NK-92 (cell line): ENCODE results near the gene DLL1.

Source experiments
- DNase-seq: peaks from one replicate; lab custom pipeline; 2025; ENCODE audit not compliant: unreplicated experiment; lab: John Stamatoyannopoulos, UW

Gene DLL1

DNA sequence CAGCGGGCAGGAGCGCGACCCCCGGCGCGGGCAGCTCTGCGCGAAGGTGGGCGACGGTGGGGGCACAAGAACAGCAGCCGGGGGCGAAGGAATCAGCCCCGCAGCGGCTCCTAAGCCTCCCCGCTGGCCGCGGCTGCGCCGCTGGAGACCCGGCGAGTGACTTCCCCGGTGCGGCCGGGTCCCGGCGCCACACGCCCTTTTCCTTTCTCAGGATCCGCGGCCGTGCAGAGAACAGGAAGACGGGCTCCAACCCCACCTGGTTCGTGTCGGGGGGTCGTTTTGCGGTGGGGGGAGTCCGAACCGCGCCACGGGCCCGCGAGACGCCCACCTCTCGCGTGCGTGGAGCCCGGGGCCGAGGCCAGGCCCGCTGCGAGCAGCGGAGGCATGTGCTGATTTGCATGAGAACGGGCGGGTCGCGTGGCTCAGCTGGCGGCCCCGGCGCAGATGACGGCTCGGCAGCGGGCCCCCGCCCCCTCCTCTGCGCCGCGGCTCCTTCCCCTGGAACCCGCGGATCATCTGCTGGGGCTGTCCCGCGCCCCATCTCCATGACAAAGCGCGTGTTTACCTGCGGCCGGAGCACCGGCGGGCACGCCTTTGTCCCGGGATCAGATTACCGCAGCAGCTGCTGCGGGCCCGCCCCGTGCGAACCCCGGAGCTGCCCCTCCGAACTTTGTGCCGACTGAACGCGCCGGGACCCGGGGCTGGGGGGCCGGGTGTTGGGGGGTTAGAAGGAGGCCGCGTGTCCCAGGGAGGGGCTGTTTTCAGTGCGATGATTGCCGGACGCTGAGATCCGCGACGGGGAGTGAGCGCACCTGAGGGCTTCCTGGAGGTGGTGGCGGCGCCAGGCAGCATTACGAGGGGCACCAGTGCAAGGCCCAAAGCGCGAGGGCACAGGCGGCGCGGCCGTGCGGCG, 4.9 kb upstream of the DLL1 start:
- DNase-seq = no peak

- DNase-seq = no peak
Observed at GRCh38 chr6:170294813-170295509, 4.1 kb upstream of the DLL1 start.

GRCh38 chr6:170294298-170294730, 3.4 kb upstream of the DLL1 start:
- DNase-seq = no peak

DNA sequence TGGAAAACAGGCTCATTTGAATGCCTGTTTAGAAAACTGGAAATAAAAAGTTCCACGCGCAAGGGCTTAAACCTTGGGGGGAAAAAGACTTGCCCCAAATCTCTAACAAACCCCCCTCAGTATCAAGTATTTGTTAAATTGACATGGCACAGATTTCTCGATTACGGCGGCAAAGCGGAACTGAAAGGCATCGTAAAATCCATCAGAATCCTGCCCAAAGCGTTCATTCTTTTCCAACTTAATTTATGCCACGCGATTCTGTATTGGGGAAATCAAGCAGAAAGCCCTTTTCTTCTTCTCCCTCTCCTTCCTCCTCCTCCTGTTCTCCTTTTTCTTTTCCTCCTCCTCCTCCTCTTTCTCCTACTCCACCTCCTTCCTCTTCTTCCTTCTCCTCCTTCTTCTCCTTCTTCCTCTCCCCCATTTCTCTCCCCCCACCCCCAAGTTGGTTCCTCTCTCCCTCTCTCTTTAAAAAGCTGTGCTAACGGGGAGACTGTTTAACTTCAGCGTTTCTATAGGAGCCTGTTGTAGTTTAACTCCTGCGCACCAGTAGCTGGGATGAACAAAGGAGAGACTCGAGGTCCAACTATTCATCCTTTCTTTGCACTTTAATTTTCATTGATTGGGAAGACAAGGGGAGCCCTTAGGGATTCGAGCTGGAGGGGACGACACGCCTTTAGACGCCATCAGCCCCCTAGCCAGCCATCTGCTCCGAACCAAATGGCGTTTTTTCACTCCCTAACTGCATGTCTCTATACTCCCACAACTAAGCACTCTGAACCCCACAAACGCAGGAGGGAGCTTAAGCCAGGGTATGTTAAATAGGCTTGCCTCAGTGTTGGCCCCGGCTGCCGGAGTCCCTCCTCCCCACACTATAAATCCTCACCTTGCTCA, 2.7 kb upstream of the DLL1 start:
- no peak for DNase-seq

DNA sequence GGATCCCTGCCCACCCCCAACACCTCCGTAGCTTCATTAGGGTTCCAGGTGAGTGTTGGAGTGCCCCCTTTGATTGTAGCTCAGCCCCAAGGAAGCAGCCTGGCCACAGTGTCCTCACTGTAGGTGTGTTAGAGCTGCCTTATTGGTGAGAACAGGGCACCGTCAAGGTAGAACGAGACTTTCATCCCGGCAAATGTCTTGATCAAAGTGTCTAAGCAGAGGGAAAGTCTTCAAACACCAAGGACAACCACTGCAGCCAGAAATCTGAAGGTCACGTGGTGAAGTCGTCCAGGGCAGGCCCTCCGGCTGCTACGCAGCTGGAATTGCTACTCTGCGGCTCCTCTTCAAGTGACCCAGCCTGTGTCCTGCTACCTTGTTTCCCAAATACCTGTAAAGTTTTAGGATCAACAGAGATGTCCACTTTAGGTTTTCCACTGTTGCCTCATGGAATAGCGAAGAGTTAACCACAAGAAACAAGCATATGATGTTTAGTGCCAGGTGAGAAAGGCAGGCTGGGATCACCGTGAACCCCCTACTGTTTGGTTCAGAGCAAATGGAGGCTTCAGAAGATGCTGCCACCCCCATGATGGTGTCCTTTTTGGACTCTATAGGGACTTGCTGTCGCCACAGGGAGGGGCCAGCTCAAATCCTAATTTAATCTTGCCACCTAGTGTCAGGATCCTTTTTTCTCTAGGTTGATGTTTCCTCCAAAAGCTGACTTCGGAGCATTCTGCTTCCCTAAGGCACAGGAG, 1.7 kb upstream of the DLL1 start:
- DNase-seq = no peak

DNA sequence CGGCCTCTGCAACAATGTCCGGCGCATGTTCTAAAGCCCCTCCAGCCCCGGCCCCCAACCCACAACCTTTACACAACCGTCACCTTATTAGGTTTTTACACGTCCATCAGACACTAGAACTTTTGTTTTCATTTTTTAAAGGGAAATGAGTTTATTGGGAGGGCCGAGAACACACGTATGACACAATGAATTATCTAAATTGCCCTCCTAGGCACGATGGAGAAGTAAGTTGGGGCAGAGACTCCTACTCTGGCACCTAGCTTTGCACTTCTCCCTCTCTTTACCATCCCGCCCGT, 1.2 kb upstream of the DLL1 start:
- no peak for DNase-seq

DNA sequence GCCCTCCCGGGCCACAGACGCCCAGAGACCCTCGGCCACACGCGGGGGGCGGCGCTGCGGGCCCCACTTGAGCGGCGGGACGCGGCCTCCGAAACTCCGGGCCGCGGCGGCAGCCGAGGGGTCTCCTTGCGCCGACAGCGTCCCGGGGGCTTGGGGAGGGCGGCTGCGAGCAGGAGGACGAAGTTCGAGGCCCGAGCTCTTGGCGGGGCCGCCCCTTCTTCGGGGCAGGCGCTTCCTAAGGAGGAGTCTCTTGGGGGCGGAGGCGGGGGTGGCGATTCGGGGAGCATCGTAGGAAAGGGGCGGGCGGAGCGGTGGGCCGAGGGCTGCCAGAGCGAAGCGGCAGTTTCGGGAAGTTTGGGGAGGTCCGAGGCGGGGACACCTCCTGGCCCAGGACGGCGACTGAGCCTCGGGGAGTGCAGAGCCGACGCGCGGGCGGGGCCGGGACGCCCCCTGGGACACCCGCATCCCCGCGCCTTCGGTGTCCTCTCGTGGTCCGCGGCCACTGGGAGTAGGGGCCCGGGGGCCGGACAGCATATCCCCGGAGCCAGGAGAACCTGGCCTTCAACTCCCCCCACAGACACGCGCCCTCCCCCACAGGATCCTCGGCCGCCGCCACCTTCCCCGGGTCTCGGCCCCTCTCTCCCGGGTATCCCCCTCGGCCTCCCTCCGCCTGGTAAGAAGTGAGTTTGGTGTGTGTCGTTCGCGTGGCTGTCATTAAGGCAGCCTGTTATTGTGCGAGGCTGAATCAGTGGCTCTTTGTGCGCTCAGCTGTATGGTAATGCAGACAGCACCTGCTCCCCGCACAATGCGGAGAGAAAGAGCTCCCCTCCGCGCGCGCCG, 613 bp upstream of the DLL1 start:
- DNase-seq = no peak

GRCh38 chr6:170289951-170290295, 955 bp downstream of the DLL1 start:
- DNase-seq = no peak

DNA sequence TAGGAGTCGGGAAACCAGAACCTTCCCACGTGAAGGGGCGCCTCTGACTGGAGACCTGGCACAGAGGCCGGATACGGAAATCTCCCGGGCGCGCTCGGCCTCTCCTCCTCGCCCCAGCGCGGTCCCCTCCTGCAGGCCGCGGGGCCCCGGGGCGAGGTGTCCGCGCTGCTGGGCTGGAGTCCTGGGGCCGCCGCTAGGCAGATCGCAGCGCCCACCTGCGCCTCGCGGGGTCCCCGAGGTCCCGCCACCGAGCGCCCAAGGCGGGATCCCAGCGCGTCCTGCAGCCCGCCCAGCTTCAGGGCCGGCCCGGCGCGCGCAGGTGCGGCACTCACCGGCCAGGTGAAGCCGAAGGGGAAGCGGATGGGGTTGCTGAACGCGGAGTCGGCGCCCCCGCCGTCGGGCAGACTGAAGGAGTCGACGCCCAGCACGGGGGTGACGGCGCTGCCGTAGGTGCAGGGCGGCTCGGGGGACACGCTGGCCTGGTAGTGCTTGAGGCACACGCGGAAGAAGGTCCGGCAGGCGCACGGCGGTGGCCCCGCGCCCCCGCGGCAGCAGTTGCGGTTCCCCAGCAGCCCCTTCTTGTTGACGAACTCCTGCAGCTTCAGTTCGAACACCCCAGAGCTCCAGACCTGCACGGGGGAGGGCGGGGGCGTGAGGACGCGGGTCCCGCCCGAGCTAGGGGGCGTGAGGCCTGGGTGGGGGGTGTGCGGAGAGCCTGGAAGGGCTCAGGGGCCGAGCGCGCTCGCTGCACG, 1.5 kb downstream of the DLL1 start:
- no peak for DNase-seq

- DNase-seq = no peak
Observed at GRCh38 chr6:170288852-170289179, 2.1 kb downstream of the DLL1 start.

- no peak for DNase-seq
Observed at GRCh38 chr6:170288091-170288631, 2.7 kb downstream of the DLL1 start.

- DNase-seq = no peak
Observed at GRCh38 chr6:170287371-170287876, 3.5 kb downstream of the DLL1 start.

DNA sequence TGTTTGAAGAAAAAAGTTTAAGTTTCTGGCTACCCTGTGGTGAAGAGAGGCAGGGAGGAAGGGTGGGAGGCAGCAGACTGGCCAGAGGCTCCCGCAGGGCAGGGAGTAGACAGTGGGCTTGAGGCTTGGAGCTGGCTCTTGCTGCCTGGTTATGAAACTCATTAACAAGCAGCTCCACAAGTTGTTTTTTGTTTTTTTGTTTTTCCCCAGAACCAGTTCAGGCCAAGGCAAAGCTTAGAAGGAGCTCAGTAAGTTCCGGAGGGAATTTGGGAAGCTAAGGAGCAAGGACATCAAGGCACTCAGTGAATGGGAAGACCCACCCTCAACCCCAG, 4.0 kb downstream of the DLL1 start:
- no peak for DNase-seq

DNA sequence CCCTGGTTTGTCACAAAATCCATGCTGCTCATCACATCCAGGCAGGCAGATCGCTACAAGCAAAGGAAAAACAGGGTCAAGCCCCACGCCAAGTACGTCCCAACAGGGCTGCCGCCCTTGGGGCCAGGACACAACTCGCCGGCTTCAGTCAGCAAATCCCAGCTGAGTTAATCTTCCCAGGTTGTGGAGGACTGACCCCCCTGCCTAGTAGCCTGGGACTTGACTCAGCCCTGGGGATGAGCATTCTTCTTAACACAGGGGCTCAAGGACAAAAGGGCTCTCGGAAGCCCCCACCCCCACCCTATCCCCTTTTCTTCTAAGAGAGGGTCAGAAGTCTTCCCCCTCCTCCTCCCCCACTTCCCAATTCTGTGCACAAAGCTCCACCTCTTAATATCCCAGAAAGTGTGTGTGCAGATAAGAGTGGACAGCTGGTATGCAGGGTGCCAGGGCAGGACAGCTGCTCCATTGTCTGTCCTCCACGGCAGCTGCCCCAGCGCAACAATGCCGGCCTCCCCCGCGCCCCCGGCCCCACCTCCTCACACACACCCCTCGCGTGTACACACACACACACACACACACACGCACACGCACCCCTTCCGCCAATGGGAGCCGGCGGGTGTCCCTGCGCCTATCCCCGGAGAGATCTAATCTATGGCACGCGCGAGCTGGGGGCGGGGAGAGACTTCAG, 4.5 kb downstream of the DLL1 start:
- no peak for DNase-seq

GRCh38 chr6:170285482-170285881, 5.4 kb downstream of the DLL1 start:
- DNase-seq = no peak

- DNase-seq = no peak
Observed at GRCh38 chr6:170284866-170285469, 5.9 kb downstream of the DLL1 start.

DNA sequence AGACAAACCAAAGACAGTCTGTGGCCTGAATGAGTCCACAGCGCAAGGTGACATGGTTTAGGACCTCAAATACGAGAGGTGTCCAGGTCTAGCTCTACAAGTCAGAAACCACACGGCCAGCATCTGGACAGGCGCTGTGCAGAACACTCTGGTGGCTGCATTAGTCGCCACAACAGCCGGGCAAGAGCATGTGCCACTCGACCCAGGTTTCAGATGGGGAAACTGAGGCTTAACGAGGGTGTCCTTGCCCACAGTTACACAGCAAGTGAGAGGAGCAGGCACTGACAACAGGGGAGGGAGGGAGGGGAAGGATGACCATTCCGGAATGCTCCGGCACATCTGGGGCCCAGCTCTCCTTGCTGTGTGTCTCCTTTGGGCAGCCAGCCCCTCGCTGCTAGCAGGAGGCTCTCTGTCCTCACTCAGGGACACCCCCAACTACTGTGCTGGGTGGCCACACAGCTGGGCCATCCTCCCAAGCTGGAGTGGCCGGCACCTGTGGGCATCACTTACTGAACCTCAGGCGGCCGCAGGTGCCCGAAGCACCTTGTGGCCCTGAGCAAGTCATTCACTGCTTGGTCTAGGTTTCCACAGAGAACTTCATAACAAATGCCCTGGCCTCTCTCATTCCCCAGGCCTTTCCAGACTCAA, 6.6 kb downstream of the DLL1 start:
- DNase-seq = no peak
